Activated CD4-positive, alpha-beta T cell treated with anti-CD3 and anti-CD28 coated beads, Interleukin-2, amount 10 ng/mL, durations not matched to agents 24 days and 14 days (primary cell): ENCODE measurements around the gene TRIO. TPM values are rescaled to one million over a fixed set of nuclear protein-coding genes. Genes with fewer than 3 reads are reported as not detected.

ENCODE experiments used
- DNase-seq: peaks from one replicate; pipeline ENCODE4 v3.0.0; 2022
- H3K27ac Mint-ChIP-seq: one replicate; pipeline ENCODE4 v1.8.0; 2022; ENCODE audit warnings: mild to moderate bottlenecking, mixed read lengths
- H3K27me3 Mint-ChIP-seq: one replicate; pipeline ENCODE4 v1.8.0; 2022; ENCODE audit warnings: mixed read lengths
- H3K36me3 Mint-ChIP-seq: one replicate; pipeline ENCODE4 v1.8.0; 2022; ENCODE audit warnings: low read depth, mild to moderate bottlenecking, mixed read lengths
- H3K4me1 Mint-ChIP-seq: one replicate; pipeline ENCODE4 v1.8.0; 2021; ENCODE audit warnings: mixed read lengths
- H3K4me3 Mint-ChIP-seq: one replicate; pipeline ENCODE4 v1.8.0; 2022; ENCODE audit warnings: mild to moderate bottlenecking, moderate library complexity, mixed read lengths
- H3K9me3 Mint-ChIP-seq: one replicate; pipeline ENCODE4 v1.8.0; 2021; ENCODE audit warnings: mixed read lengths
- intact Hi-C: fragments of 100-400 bp; cut with micrococcal nuclease; formaldehyde crosslinking; loops from one replicate; pipeline ENCODE4 v1.15.1; 2023
- total RNA-seq: library from RNA; stranded (reverse); gene quantifications from 2 replicates; pipeline ENCODE4 v1.2.3, GENCODE V29; 2022

Gene TRIO
- total RNA-seq, 1 donor from 2014 or later: 14.0 TPM

DNA sequence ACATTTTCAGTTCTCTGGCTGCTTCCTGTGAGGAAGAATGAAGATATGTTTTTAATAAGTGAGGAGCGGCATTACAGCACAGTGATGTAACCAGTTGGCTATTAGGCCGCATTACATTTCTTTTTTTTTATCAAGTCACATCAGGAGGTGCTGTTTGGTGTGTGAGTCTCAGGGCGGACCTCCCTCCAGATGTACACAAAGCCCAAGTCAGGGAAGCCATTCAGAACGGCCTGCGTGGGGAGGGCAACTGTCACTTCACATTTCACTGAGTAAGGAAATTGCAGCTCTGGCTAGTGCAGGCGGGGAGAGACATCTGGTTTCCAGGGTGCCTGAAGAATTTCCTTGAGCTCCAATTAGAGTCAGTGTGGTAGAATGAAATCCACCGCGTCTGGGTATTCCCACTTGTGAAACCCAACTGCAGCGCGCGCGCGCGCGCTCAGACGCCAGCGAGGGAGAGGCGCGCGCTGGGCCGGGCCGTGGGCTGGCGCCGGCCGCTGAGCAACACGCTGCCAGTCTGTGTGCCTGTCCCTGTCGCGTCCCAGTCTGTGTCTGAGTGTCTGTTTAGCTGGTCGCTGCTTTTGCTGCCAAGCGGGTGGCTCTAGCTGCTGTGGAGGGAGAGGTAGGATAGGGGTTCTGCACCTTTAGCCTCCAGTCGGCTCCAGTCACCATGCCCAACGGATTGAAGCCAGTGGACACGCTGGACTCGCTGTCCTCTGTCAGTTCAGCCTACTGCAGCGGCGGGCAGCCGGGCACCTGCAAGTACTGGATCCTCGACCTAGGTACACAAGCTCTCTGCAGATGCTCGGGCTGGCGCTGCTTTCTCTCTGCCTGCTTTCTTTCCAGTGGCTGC is 297.7 kb downstream of the TRIO start:
- H3K4me3 Mint-ChIP-seq: no peak overlapping the region
- H3K4me1 Mint-ChIP-seq: peaks cover 27% of the 10 kb centered on the region
- intact Hi-C loops: no loop called here
- H3K36me3 Mint-ChIP-seq: peaks cover 2% of the 10 kb centered on the region
- H3K9me3 Mint-ChIP-seq: peaks cover 3% of the 10 kb centered on the region
- H3K27ac Mint-ChIP-seq: no peak overlapping the region
- H3K27me3 Mint-ChIP-seq: peaks cover 6% of the 10 kb centered on the region
- DNase-seq: no peak

GRCh38 chr5:14441641-14442040 is 298.5 kb downstream of the TRIO start:
- H3K9me3 Mint-ChIP-seq: peaks cover 3% of the 10 kb centered on the region
- H3K27ac Mint-ChIP-seq: no peak overlapping the region
- no peaks in the 10 kb centered on the region for H3K36me3 Mint-ChIP-seq
- no peak overlapping the region for H3K4me3 Mint-ChIP-seq
- H3K4me1 Mint-ChIP-seq: peaks cover 20% of the 10 kb centered on the region
- intact Hi-C loops: no loop called here
- no peak for DNase-seq
- peaks cover 6% of the 10 kb centered on the region for H3K27me3 Mint-ChIP-seq

DNA sequence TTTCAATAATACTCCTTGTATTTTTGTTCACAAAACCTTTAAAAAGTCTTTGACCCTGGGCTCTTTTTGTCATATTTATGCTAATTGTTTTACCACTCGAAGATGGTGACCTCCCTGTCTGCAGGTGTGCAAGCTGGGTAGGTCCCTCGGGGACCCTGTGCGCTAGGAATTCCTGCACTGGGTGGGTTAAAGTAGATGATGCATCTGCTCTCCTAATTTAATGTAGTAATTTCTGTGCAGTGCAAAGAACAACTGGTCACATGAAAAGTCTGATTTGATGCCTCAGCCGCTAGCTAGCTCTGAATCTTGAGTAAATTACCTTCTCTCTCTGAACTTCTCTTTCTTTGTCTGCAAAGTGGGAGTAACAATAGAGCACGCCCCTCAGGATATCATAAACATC is 299.4 kb downstream of the TRIO start:
- Mint-ChIP-seq H3K9me3 (no peaks in the 10 kb centered on the region), H3K27me3 (peaks cover 6% of the 10 kb centered on the region), H3K4me1 (peaks cover 12% of the 10 kb centered on the region), H3K27ac (no peak overlapping the region), H3K36me3 (no peaks in the 10 kb centered on the region), H3K4me3 (no peak overlapping the region)
- intact Hi-C loops: no loop called here
- DNase-seq: no peak

- intact Hi-C loops: no loop called here
- no peaks in the 10 kb centered on the region for H3K9me3 Mint-ChIP-seq
- no peak overlapping the region for H3K4me3 Mint-ChIP-seq
- no peak for DNase-seq
- H3K27ac Mint-ChIP-seq: no peak overlapping the region
- H3K27me3 Mint-ChIP-seq: peaks cover 6% of the 10 kb centered on the region
- no peaks in the 10 kb centered on the region for H3K36me3 Mint-ChIP-seq
- peaks cover 2% of the 10 kb centered on the region for H3K4me1 Mint-ChIP-seq
Observed at GRCh38 chr5:14443671-14444093, 300.5 kb downstream of the TRIO start.

- H3K9me3 Mint-ChIP-seq: no peaks in the 10 kb centered on the region
- peaks cover 6% of the 10 kb centered on the region for H3K27me3 Mint-ChIP-seq
- DNase-seq: no peak
- intact Hi-C loops: no loop called here
- H3K4me3 Mint-ChIP-seq: no peak overlapping the region
- H3K36me3 Mint-ChIP-seq: no peaks in the 10 kb centered on the region
- H3K4me1 Mint-ChIP-seq: no peaks in the 10 kb centered on the region
- H3K27ac Mint-ChIP-seq: no peak overlapping the region
Observed at GRCh38 chr5:14444161-14444560, 301.0 kb downstream of the TRIO start.

- no peaks in the 10 kb centered on the region for H3K4me1 Mint-ChIP-seq
- H3K27me3 Mint-ChIP-seq: peaks cover 6% of the 10 kb centered on the region
- intact Hi-C loops: no loop called here
- no peaks in the 10 kb centered on the region for H3K36me3 Mint-ChIP-seq
- no peak overlapping the region for H3K27ac Mint-ChIP-seq
- no peak for DNase-seq
- no peaks in the 10 kb centered on the region for H3K9me3 Mint-ChIP-seq
- H3K4me3 Mint-ChIP-seq: no peak overlapping the region
Observed at GRCh38 chr5:14445013-14445412, 301.9 kb downstream of the TRIO start.

DNA sequence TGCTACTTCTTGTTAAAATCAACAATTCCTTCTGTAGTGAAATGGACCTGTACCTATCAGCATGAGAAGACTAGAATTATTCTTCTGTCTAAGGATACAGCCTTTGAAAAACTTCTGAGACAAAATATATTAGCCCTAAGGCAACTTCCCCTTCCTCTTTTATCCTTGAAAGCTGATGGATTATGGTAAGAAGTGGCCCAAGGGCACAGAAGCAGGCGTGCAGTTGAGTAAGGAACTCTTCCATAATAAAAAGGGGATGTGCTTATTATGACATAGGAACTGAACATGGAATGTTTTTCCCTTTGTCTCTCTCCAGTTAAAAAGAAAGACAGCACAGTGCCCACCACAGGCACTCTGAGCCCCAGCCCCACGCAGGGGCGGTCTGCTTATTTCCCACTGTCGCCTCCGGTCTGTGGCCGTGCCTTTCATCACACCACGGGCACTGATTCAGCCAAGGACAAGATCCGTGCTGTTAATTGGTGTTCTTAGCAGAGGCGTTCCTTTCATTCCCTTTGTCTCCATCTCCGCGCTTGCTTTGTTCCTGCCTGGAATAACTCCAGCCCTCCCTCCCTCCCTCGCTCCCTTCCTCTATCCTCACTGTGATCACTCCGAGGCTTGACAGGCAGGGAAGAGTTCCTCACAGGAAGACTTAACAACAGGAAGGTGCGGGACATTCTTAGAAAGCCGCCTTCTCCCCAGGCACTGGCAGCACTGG is 302.6 kb downstream of the TRIO start:
- Mint-ChIP-seq H3K27me3 (peaks cover 6% of the 10 kb centered on the region), H3K4me1 (no peaks in the 10 kb centered on the region), H3K36me3 (no peaks in the 10 kb centered on the region), H3K9me3 (no peaks in the 10 kb centered on the region), H3K27ac (no peak overlapping the region), H3K4me3 (no peak overlapping the region)
- intact Hi-C loops: no loop called here
- no peak for DNase-seq

- DNase-seq: no peak
- no peaks in the 10 kb centered on the region for H3K36me3 Mint-ChIP-seq
- intact Hi-C loops: no loop called here
- H3K9me3 Mint-ChIP-seq: no peaks in the 10 kb centered on the region
- no peaks in the 10 kb centered on the region for H3K4me1 Mint-ChIP-seq
- H3K4me3 Mint-ChIP-seq: no peak overlapping the region
- H3K27me3 Mint-ChIP-seq: peaks cover 2% of the 10 kb centered on the region
- H3K27ac Mint-ChIP-seq: no peak overlapping the region
Observed at GRCh38 chr5:14447958-14448911, 305.1 kb downstream of the TRIO start.

GRCh38 chr5:14449052-14449661 is 306.0 kb downstream of the TRIO start:
- H3K4me1 Mint-ChIP-seq: no peaks in the 10 kb centered on the region

GRCh38 chr5:14450018-14450524 is 306.9 kb downstream of the TRIO start:
- Mint-ChIP-seq H3K27ac (no peak overlapping the region), H3K36me3 (no peaks in the 10 kb centered on the region), H3K4me1 (no peaks in the 10 kb centered on the region), H3K4me3 (no peak overlapping the region), H3K9me3 (peaks cover 6% of the 10 kb centered on the region), H3K27me3 (no peaks in the 10 kb centered on the region)
- DNase-seq: no peak
- intact Hi-C loops: no loop called here

More at GRCh38 chr5:14449052-14449661, 306.0 kb downstream of the TRIO start:
- Mint-ChIP-seq H3K36me3 (no peaks in the 10 kb centered on the region), H3K27me3 (peaks cover 2% of the 10 kb centered on the region), H3K4me3 (no peak overlapping the region), H3K9me3 (no peaks in the 10 kb centered on the region), H3K27ac (no peak overlapping the region)
- intact Hi-C loops: no loop called here
- no peak for DNase-seq

GRCh38 chr5:14450742-14451141 is 307.6 kb downstream of the TRIO start:
- no peak for DNase-seq
- intact Hi-C loops: no loop called here
- H3K27me3 Mint-ChIP-seq: no peaks in the 10 kb centered on the region
- H3K9me3 Mint-ChIP-seq: peaks cover 8% of the 10 kb centered on the region
- H3K4me3 Mint-ChIP-seq: no peak overlapping the region
- no peaks in the 10 kb centered on the region for H3K36me3 Mint-ChIP-seq
- no peaks in the 10 kb centered on the region for H3K4me1 Mint-ChIP-seq
- H3K27ac Mint-ChIP-seq: no peak overlapping the region

DNA sequence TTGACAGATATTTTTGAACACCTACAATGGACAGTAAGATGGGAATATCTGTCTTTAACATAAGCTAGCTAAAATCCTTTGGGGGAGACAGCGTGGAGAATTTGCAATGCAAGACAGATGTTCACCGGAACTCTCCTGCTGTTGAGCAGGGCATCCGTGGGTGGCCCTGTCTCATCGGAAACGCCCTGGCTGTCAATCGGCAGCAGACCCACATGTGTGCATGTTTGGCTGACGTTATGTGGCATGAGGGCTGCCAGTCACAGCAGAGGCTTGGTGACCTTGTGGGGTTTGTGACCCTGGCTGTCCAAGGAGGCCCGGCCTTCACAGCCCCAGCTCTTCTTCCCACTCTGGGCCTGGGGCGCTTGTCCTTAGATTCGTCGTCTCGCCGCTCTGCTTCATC is 308.7 kb downstream of the TRIO start:
- H3K4me3 Mint-ChIP-seq: no peak overlapping the region
- no peak for DNase-seq
- intact Hi-C loops: no loop called here
- H3K9me3 Mint-ChIP-seq: peaks cover 8% of the 10 kb centered on the region
- no peak overlapping the region for H3K27ac Mint-ChIP-seq
- H3K4me1 Mint-ChIP-seq: no peaks in the 10 kb centered on the region
- H3K27me3 Mint-ChIP-seq: no peaks in the 10 kb centered on the region
- H3K36me3 Mint-ChIP-seq: no peaks in the 10 kb centered on the region
